ENCODE data around the gene TNFAIP6. TPM values are rescaled to one million over a fixed set of nuclear protein-coding genes. Genes with fewer than 3 reads are reported as not detected.

TNFAIP6 gene
- total and polyA plus RNA-seq, 10 of the 15 experiments (the other 5 are each of a cell fraction or from before 2014, with no cell fraction given): 0.68 to 5.7 (median 1.3) TPM

GRCh38 chr2:151380580-151381235 lies 23.3 kb downstream of the TNFAIP6 start:
- Histone ChIP-seq H3K9me3 (replicated peaks; ENCODE audit: control insufficient read depth, insufficient read depth, low read length) (no peaks in the 10 kb centered on the region), H2AFZ (ENCODE audit: control insufficient read depth, low read depth, low read length) (no peak overlapping the region; the same call in 1 of the 2 replicates), H4K20me1 (ENCODE audit: control insufficient read depth, insufficient read depth) (no peaks in the 10 kb centered on the region), H3K4me2 (ENCODE audit: control insufficient read depth, insufficient read depth) (no peak overlapping the region), H3K36me3 (ENCODE audit: control insufficient read depth in 2 of 2, insufficient read depth in 2 of 2, low read length in 1 of 2) (no peaks in the 10 kb centered on the region), H3K9ac (ENCODE audit: control insufficient read depth, insufficient read depth, low read length) (no peak overlapping the region), H3K27me3 (replicated peaks in 1 of 2; ENCODE audit: control insufficient read depth in 2 of 2, insufficient read depth in 2 of 2, low read length in 1 of 2) (no peaks in the 10 kb centered on the region), H3K4me1 (ENCODE audit: control insufficient read depth, insufficient read depth, low read length) (no peaks in the 10 kb centered on the region), H3K79me2 (ENCODE audit: control insufficient read depth, insufficient read depth, low read length) (no peaks in the 10 kb centered on the region), H3K27ac (ENCODE audit: control insufficient read depth, insufficient read depth) (no peak overlapping the region), H3K4me3 (no peak overlapping the region)
- CTCF ChIA-PET: interaction anchor here (0.6 kb wide), 1 partner anchor 76 kb away, joined by 3 read pairs; no protein-coding TSS in a partner anchor
- ATAC-seq: no peak
- in situ Hi-C loops (cut with MboI) (no loop called here), intact Hi-C loops (cut with micrococcal nuclease; ENCODE audit: unreplicated experiment) (no loop called here)
- DNase-seq (ENCODE audit: low read depth, low spot score): no peak
- BruUV-seq (replicated peaks): no TSS peak
- RAD21 ChIA-PET (ENCODE audit: unreplicated experiment): interaction anchor here (0.6 kb wide), 1 partner anchor 100 kb away, joined by 3 read pairs; no protein-coding TSS in a partner anchor
- 65% methylated on average over 6 of the region's 6 CpGs for WGBS (ENCODE audit: insufficient coverage, insufficient replicate concordance, low lambda C conversion rate, missing lambda C conversion rate)
- SMC1A ChIA-PET (ENCODE audit: uncharacterized antibody, unreplicated experiment): no interaction called here
- POLR2A ChIA-PET: interaction anchor here (0.5 kb wide), 1 partner anchor 56 kb away, joined by 3 read pairs; no protein-coding TSS in a partner anchor
- no peak for FAIRE-seq
- no peak for TF ChIP-seq CREB1 (IDR thresholded peaks at IDR 0.05; ENCODE audit: low read depth)
- no peak for TF ChIP-seq PBX3 (IDR thresholded peaks at IDR 0.05; ENCODE audit: insufficient replicate concordance, low read depth, low read length)
- TF ChIP-seq ZNF592 (IDR thresholded peaks at IDR 0.05): peak; percentile 95
- TF ChIP-seq, protein P1, sequence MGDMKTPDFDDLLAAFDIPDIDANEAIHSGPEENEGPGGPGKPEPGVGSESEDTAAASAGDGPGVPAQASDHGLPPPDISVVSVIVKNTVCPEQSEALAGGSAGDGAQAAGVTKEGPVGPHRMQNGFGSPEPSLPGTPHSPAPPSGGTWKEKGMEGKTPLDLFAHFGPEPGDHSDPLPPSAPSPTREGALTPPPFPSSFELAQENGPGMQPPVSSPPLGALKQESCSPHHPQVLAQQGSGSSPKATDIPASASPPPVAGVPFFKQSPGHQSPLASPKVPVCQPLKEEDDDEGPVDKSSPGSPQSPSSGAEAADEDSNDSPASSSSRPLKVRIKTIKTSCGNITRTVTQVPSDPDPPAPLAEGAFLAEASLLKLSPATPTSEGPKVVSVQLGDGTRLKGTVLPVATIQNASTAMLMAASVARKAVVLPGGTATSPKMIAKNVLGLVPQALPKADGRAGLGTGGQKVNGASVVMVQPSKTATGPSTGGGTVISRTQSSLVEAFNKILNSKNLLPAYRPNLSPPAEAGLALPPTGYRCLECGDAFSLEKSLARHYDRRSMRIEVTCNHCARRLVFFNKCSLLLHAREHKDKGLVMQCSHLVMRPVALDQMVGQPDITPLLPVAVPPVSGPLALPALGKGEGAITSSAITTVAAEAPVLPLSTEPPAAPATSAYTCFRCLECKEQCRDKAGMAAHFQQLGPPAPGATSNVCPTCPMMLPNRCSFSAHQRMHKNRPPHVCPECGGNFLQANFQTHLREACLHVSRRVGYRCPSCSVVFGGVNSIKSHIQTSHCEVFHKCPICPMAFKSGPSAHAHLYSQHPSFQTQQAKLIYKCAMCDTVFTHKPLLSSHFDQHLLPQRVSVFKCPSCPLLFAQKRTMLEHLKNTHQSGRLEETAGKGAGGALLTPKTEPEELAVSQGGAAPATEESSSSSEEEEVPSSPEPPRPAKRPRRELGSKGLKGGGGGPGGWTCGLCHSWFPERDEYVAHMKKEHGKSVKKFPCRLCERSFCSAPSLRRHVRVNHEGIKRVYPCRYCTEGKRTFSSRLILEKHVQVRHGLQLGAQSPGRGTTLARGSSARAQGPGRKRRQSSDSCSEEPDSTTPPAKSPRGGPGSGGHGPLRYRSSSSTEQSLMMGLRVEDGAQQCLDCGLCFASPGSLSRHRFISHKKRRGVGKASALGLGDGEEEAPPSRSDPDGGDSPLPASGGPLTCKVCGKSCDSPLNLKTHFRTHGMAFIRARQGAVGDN (IDR thresholded peaks at IDR 0.05): peak; percentile 88
- TF ChIP-seq YY1 (IDR thresholded peaks at IDR 0.05; ENCODE audit: low read depth, low read length): 0 out of 2 replicates have a peak, but pooled peaks have one; percentile 10
- no peak for TF ChIP-seq MTA3 (IDR thresholded peaks at IDR 0.05; ENCODE audit: borderline replicate concordance, low read length)

All from GM12878 (cell line).